G401.6 (cell line): ENCODE results near the gene TGFB2.

ENCODE experiments used
- FAIRE-seq: peaks from 2 replicates; lab custom pipeline; 2012; peaks lifted over from hg19 to GRCh38; lab: Jason Lieb, UNC

Gene TGFB2

DNA sequence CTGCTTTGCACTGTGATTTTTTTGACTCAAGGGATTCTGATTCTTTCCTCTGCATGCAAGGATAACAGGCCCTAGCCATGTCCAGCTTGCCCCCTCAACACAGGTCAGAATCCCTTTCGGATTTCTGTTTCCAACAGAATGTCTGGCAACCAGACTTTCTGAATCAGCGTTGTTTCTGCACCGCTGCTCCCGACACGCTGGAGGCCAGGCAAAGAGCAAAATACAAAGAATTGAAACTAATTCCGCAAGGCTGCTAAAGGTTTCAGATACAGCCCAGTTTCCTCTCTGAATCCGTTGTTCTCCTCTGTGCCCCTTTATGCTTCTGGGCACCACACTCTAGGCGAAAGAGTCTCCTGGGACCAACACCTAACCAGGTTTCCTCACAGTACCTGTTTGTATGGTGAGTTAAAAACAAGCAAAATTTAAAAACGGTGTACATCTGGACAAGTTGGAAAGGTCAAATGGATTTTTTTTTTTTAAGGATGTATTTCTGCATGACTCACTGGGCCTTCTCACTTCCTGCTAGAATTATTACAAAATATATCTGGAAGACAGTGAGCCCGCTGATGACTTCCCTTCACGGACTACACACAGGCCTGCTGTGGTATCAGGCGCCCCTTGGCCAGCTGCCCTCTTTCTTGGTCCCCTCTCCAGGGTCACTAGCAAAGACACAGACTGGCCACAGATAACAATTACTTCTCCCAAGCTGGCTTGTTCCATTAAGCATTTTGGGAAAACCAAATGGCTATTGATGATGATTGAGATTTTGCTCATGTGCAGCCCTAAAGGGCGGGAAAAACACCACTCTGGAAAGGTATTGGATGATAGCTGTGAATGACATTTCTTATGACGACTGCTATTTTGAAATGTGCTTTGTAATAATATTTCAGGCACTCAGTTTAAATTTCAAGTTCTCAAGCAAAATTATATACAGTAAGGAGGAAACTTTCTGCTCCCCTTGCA, 118.3 kb downstream of the TGFB2 start:
- no peak for FAIRE-seq

DNA sequence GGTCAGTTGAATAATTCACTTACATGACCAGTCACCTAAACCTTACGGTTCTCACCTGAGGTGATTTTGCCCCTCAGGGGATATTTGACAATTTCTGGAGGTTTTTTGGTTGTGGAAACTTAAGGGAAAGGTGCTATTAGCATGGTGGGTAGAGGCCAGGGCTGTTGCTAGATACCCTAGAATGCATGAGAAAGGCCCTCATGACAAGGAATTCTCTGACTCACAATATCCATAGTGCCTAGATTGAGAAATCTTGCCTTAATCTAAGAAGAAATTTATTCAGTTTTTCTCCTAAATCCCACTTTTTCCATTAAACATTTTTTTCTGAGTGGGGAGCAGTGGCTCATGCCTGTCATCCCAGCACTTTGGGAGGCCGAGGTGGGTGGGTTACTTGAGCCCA, 119.7 kb downstream of the TGFB2 start:
- no peak for FAIRE-seq

DNA sequence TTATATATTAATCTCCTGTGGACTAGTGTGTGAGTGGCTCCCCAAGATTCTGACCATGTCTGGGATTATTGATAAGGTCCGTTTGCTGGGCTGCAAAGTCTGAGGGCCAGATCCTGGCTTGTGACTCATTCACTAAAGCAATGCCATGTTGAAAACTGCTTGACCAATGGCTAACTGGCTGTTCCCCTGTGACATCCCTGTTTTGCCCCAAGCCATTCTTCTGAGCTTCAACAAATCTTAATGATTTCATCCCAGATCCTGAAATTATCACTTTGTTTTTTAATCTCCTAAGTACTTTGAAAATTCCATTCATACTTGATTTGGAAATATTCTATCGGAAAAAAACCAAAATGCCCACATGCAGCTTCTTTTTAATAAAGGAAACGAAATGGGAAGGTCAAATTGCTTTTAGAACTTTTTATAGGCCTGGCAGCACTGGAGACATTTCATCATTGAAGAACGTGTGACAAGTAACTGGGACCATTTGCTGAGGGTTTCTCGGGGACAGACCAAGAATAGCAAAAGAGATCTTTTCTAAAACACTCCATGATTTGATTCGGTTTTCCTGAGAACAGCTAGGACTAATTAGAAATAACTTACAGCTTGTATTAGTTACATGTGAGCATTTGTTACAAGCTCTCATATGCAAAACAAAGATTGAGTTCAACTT, 121.3 kb downstream of the TGFB2 start:
- no peak for FAIRE-seq

DNA sequence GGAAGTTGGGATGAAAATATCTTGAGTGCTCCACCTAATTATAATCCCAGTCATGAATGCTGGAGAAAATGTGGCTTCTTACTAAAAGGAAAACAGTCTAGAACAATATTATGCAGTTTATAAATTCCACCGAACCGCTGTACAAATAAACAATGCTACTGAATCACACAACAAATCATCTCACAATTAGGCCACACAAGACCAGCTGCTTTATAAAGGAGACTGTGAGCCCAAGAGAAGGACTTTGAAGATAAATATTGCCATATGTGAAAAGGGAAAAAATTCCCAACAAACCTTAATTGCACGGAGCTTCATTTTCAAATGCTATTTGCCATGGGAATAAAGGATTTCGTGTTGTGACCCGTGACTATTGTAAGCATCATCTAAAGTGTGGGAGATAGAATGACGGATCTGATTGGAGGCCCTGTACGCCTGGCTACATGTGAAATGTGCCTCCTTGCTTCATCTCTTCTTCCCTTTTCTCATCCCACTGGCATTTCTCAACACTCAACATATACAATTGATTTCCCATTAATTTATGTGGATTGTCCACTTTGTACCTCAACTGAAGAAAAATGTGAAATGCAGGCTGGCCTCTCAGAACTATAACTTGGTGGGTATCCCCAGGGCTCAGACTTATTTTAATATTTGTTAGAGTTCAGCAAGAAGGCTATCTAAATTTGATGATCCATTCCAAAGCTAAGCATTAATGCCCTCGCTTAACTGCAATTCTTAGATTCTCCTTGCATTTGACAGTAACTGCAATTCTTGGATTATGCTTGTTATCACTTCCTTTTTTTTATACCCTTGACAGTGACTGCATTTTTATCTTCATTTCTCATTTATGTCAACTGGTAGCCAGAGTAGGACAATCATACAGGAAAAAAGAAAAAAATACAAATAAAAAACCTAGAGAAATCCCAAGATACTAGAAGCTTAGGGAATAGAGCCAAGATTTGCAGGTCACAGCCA, 122.3 kb downstream of the TGFB2 start:
- FAIRE-seq: no peak

- no peak for FAIRE-seq
These were observed 123.6 kb downstream of the TGFB2 start for GRCh38 chr1:218468711-218469110.

- no peak for FAIRE-seq
These were observed 127.7 kb downstream of the TGFB2 start for GRCh38 chr1:218472885-218473284.

DNA sequence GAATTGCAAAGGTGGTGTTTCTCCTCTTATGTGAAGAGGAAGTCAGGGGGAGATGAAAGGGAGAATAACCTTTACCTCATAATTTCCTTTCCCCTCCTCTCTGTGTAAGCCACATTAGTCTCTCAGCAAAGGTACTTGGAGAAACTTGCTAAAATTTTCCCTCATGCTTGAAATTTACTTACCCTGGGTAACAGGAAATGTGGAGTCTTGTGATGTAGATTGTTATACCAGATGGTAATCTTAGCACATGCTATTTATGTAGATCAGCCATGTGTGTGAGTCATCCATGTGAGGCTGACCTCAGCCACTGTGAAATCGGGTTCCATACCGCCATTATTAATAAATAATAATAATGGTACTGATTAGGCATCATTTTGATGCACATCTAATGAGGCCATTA, 128.4 kb downstream of the TGFB2 start:
- FAIRE-seq: no peak

GRCh38 chr1:218474128-218474527, 129.0 kb downstream of the TGFB2 start:
- FAIRE-seq: no peak

DNA sequence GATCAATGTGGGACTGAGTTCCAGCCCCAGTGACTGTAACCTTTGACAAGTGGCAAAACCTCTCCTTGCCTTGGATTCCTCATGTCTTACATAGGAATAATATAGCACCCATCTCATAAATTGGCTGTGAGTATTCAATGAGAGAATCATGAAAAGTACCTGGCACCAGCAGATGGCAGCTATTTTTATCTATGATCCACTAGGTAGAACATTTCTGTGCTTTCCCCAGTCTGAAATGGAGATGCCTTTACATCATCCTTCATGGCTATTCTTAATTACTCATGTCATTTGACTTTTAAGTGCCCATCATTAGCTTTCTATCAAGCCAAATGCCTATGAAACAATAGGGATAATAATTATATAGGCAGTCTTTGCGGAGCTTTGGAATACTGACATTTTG, 130.1 kb downstream of the TGFB2 start:
- no peak for FAIRE-seq

GRCh38 chr1:218475699-218476098, 130.6 kb downstream of the TGFB2 start:
- no peak for FAIRE-seq

DNA sequence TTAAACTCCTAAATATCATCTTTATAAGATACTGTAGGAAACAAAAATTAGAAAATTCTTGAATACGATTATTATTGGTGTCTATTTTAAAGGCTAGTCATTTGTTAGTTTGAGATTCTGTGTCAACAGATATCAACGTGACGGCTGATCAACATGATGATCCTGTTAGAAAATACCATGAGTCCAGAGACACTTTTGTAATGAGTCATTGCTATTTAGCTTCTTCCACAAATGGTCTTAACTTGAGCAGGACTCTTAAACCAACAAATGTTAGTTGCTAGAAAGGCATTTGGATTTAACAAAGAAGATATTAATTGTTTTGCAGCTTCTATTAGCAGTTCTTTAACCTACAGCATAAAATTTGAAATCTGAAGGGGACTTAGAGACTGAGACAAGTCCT, 131.2 kb downstream of the TGFB2 start:
- FAIRE-seq: no peak

DNA sequence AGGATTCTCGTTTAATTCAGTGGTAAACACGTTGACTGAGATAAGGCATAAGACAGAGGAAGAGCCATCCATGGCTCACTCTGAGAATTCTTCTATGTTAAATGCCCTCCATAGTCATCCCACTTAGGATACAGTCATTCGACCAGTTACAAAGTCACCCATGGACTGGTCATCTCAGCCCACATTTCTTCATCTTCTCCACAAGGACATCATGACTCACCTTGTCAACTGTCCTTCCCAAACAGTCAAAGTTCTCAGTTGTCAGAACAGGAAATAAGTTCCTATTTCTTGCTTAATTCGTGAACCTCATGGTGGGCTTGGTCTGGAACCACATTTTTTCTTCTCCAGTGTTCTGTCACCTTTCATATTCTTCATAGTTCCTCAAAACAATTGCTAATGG, 133.2 kb downstream of the TGFB2 start:
- no peak for FAIRE-seq

- no peak for FAIRE-seq
These were observed 134.4 kb downstream of the TGFB2 start for GRCh38 chr1:218479436-218480115.

- no peak for FAIRE-seq
These were observed 135.0 kb downstream of the TGFB2 start for GRCh38 chr1:218480137-218480536.

DNA sequence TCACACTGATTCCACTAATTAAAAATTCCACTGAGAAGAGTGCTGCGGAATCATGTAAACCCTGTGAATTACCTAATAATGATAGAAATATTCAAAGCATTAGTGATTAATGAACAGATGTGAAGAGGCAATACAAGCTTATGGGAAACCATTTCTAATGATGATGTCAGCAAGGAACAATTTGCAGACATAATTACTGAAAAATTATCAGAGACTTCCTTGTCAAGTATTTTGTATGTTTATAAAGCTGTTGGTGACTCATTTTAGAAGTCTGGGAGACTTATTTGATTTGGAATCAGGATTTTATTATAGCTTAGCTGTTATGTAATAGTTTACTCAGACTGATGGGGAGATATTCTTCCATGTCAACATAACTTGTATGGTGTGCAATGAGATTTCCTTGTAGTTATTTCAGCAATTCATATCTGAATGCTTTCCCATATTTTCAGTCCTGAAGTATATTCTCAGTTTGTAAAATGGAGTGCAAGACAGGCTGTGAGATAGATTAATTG, 135.5 kb downstream of the TGFB2 start:
- no peak for FAIRE-seq

GRCh38 chr1:218481116-218481775, 136.1 kb downstream of the TGFB2 start:
- no peak for FAIRE-seq

- FAIRE-seq: no peak
These were observed 137.5 kb downstream of the TGFB2 start for GRCh38 chr1:218482683-218483082.

GRCh38 chr1:218485241-218485928, 140.2 kb downstream of the TGFB2 start:
- FAIRE-seq: no peak

DNA sequence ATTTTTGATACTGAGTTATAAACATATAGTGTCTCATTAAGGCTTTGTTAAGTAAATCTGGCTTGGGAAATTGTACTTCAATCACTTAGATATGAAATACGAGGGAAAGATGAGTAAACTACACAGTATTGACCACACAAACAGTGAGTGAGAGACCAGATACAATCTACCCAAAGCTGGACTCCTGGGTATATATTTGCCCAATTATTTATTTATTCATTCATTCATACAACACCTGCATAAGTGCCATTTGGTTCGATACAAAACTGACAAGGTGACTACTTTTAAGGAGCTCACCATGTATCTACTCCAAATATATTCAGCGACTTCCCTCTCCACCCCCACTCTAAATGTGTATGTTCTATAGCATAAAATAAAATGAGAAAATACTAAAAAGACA, 143.4 kb downstream of the TGFB2 start:
- no peak for FAIRE-seq

DNA sequence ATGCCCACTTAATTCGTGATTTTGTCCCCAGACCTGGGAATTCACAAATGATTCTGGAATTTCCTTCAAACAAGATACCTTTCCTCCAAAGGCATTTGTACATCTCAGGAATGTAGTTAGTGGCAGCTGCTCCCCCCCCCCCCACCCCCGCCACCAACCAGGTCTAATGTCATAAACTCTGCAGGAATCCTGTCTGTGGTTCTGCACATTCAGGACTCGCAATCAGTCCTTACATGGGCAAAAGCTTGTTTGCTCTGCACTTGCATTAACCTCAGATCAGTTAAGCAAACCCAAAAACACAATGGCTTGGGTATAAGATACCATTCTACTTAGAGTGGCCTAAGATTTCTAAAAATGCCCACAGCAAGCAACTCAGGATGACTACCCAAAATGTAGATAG, 143.8 kb downstream of the TGFB2 start:
- no peak for FAIRE-seq
